Glomerular visceral epithelial cell (primary cell): ENCODE results near the gene RAVER2.
"Not testable (repeated sequence)": the region's sequence is repeated elsewhere in the genome, so short reads cannot be mapped to it uniquely, and the experiment has no call there.

Source experiments
- DNase-seq: peaks from one replicate; pipeline ENCODE4 v3.0.0-alpha.2; 2016; ENCODE audit errors: extremely low spot score

RAVER2 gene

GRCh38 chr1:64748706-64749105, 3.8 kb downstream of the RAVER2 start:
- DNase-seq: no peak

GRCh38 chr1:64750092-64750491, 5.2 kb downstream of the RAVER2 start:
- no peak for DNase-seq

GRCh38 chr1:64750875-64751274, 6.0 kb downstream of the RAVER2 start:
- DNase-seq: no peak

- DNase-seq: no peak
Observed at GRCh38 chr1:64754173-64754572, 9.3 kb downstream of the RAVER2 start.

GRCh38 chr1:64755361-64755760, 10.5 kb downstream of the RAVER2 start:
- DNase-seq: no peak

- DNase-seq: no peak
Observed at GRCh38 chr1:64756770-64757169, 11.9 kb downstream of the RAVER2 start.

GRCh38 chr1:64757213-64757612, 12.3 kb downstream of the RAVER2 start:
- DNase-seq: no peak

GRCh38 chr1:64758233-64758632, 13.4 kb downstream of the RAVER2 start:
- DNase-seq: no peak

- no peak for DNase-seq
Observed at GRCh38 chr1:64759968-64760367, 15.1 kb downstream of the RAVER2 start.

- DNase-seq: no peak
Observed at GRCh38 chr1:64765012-64765411, 20.1 kb downstream of the RAVER2 start.

GRCh38 chr1:64765826-64766225, 21.0 kb downstream of the RAVER2 start:
- no peak for DNase-seq

GRCh38 chr1:64766429-64766828, 21.6 kb downstream of the RAVER2 start:
- no peak for DNase-seq

- no peak for DNase-seq
Observed at GRCh38 chr1:64769482-64769881, 24.6 kb downstream of the RAVER2 start.

- no peak for DNase-seq
Observed at GRCh38 chr1:64769971-64770370, 25.1 kb downstream of the RAVER2 start.

- DNase-seq: not testable (repeated sequence)
Observed at GRCh38 chr1:64773306-64773705, 28.4 kb downstream of the RAVER2 start.

GRCh38 chr1:64775113-64775512, 30.2 kb downstream of the RAVER2 start:
- no peak for DNase-seq

GRCh38 chr1:64782044-64782443, 37.2 kb downstream of the RAVER2 start:
- not testable (repeated sequence) for DNase-seq

GRCh38 chr1:64782848-64783247, 38.0 kb downstream of the RAVER2 start:
- not testable (repeated sequence) for DNase-seq

GRCh38 chr1:64790832-64791487, 46.1 kb downstream of the RAVER2 start:
- DNase-seq: no peak

GRCh38 chr1:64798872-64799271, 54.0 kb downstream of the RAVER2 start:
- no peak for DNase-seq

GRCh38 chr1:64801851-64802523, 57.1 kb downstream of the RAVER2 start:
- DNase-seq: no peak

- DNase-seq: no peak
Observed at GRCh38 chr1:64809309-64809708, 64.4 kb downstream of the RAVER2 start.

GRCh38 chr1:64810001-64810400, 65.1 kb downstream of the RAVER2 start:
- DNase-seq: no peak

- no peak for DNase-seq
Observed at GRCh38 chr1:64811131-64811530, 66.3 kb downstream of the RAVER2 start.
